Adrenal gland (tissue), 12 donors: ENCODE measurements around the gene MEOX1. TPM values are rescaled to one million over a fixed set of nuclear protein-coding genes. Genes with fewer than 3 reads are reported as not detected.

ENCODE experiments used
- DNase-seq, 7 donors: peaks; one replicate each; pipeline ENCODE4 v3.0.0-alpha.2; 2019 to 2020
- H3K27ac ChIP-seq, 5 donors: fragments of 200-600 bp; sonication (generic) in 4 of 5; 1 replicate in 3 of 5; 2 replicates in 2 of 5; pipeline versions ENCODE4 v1.5.1 to v1.8.0; 2016 to 2020; ENCODE audit warnings: mild to moderate bottlenecking in 1 of 5
- H3K27me3 ChIP-seq: fragments of 200-600 bp; 2 replicates; pipeline ENCODE4 v1.8.0; 2021
- H3K36me3 ChIP-seq, 2 donors: fragments of 200-600 bp; replicated peaks in 1 of 2; 1 replicate in 1 of 2; 2 replicates in 1 of 2; pipeline versions ENCODE4 v1.5.1 to v1.8.0; 2018 to 2022
- H3K4me1 ChIP-seq, 2 donors: fragments of 200-600 bp; replicated peaks in 1 of 2; 1 replicate in 1 of 2; 2 replicates in 1 of 2; pipeline versions ENCODE4 v1.5.1 to v1.8.0; 2018 to 2021
- H3K4me3 ChIP-seq, 4 donors: fragments of 200-600 bp; sonication (generic) in 3 of 4; one replicate each; pipeline ENCODE4 v1.5.1; 2016 to 2018
- H3K9me3 ChIP-seq, 3 donors: fragments of 200-600 bp; sonication (generic) in 1 of 3; replicated peaks in 1 of 3; 1 replicate in 2 of 3; 2 replicates in 1 of 3; pipeline versions ENCODE4 v1.5.1 to v1.8.0; 2016 to 2021
- CTCF ChIP-seq, 6 experiments: fragments of 450-650 bp in 4 of 6; fragments of 200-600 bp in 2 of 6; sonication (generic) in 1 of 6; IDR thresholded peaks; 1 replicate in 5 of 6; 2 replicates in 1 of 6; pipeline versions ENCODE4 v1.5.1 to v1.8.0; 2016 to 2021; ENCODE audit warnings: antibody characterized with exemption in 6 of 6, mild to moderate bottlenecking in 2 of 6, moderate library complexity in 1 of 6
- POLR2A ChIP-seq, 2 donors: fragments of 450-650 bp; IDR thresholded peaks; one replicate each; pipeline ENCODE4 v1.6.1; 2017; ENCODE audit warnings: antibody characterized with exemption in 2 of 2, mild to moderate bottlenecking in 2 of 2, moderate library complexity in 1 of 2
- WGBS, 4 donors: extraction: QIAGEN DNeasy Blood & Tissue Kit in 2 of 4; methylation state at CpG; one replicate each; pipeline versions ENCODE4 v1.1.5 to v1.1.7; 2013 to 2017; 5-methylcytosine and 5-hydroxymethylcytosine counted together
- intact Hi-C, 2 donors: fragments of 100-400 bp; cut with DNase I; formaldehyde crosslinking; loops; one replicate each; pipeline versions ENCODE4 v1.14.1 to v1.15.0; 2022 to 2023
- polyA plus RNA-seq, 3 donors: library from polyadenylated mRNA; stranded (reverse); fragments of 200-250 nt in 2 of 3; fragments of 350-450 nt in 1 of 3; fragmentation: Illumina TruSeq in 1 of 3; extraction: RNeasy Lipid Tissue Mini Kit (QIAGEN cat#74804) in 1 of 3; gene quantifications; one replicate each; pipeline ENCODE4 v1.2.3, GENCODE V29; 2013 to 2014
- total RNA-seq, 9 donors: library from RNA; depleted of rRNA in 4 of 9; stranded (reverse); fragments of >200 nt in 4 of 9; fragments of 120-200 nt in 1 of 9; fragmentation: NEBNext Ultra II Directional in 1 of 9; extraction: Animal tissue kit (Norgen Biotek cat#: 25700) in 1 of 9; gene quantifications; one replicate each; pipeline versions ENCODE4 v1.1.0 to v1.2.4, GENCODE V29; 2013 to 2023
- donor health status: healthy with polysubstance abuse.
- donor health status: Bipolar disorder and iron deficiency.
- donor health status: DM: yes; HTN: yes; CAD: no.
- donor health status: DM: no; HTN: no; CAD: no.
- donor health status: DM: no; HTN: no; CAD: no.
- donor health status: DM: yes; HTN: yes; CAD: no.

Gene MEOX1
- total and polyA plus RNA-seq, 12 donors: 0.11 to 6.6 (median 0.40) TPM; not detected in 2

GRCh38 chr17:43645765-43646481 lies 15.8 kb downstream of the MEOX1 start:
- Histone ChIP-seq H3K4me3 (peak overlapping the region in 2 of 4 donors; percentile 2 to 67), H3K36me3 (no peaks in the 10 kb centered on the region), H3K27ac (peak overlapping the region in 2 of 5 donors; percentile 66 to 85), H3K9me3 (no peaks in the 10 kb centered on the region), H3K27me3 (no peaks in the 10 kb centered on the region), H3K4me1 (peaks cover 0 to 6% of the 10 kb centered on the region in 2 donors)
- peak; percentile 42 to 69 (median 58) for DNase-seq
- peak in 1 of 6 experiments; percentile 16 for TF ChIP-seq CTCF (IDR thresholded peaks at IDR 0.05)
- no peak for TF ChIP-seq POLR2A (IDR thresholded peaks at IDR 0.05)
- WGBS, 4 donors: 6 to 38% (median 10%) methylated on average over 15 to 72 of the region's 72 CpGs
- intact Hi-C loops: no loop called here

GRCh38 chr17:43645450-43645764 lies 16.3 kb downstream of the MEOX1 start:
- DNase-seq: no peak

GRCh38 chr17:43644081-43644480 lies 17.6 kb downstream of the MEOX1 start:
- intact Hi-C loops: no loop called here
- Histone ChIP-seq H3K9me3 (no peaks in the 10 kb centered on the region), H3K27ac (no peak overlapping the region), H3K27me3 (no peaks in the 10 kb centered on the region), H3K4me3 (no peak overlapping the region), H3K36me3 (no peaks in the 10 kb centered on the region), H3K4me1 (peaks cover 0 to 6% of the 10 kb centered on the region in 2 donors)
- TF ChIP-seq POLR2A (IDR thresholded peaks at IDR 0.05) (no peak), CTCF (IDR thresholded peaks at IDR 0.05) (no peak)
- no peak for DNase-seq
- 86 to 100% (median 90%) methylated on average over 1 to 4 of the region's 4 CpGs for WGBS, 4 donors

More at GRCh38 chr17:43645450-43645764, 16.3 kb downstream of the MEOX1 start:
- Histone ChIP-seq H3K36me3 (no peaks in the 10 kb centered on the region), H3K27me3 (no peaks in the 10 kb centered on the region), H3K27ac (peak overlapping the region in 2 of 5 donors; percentile 66 to 85), H3K4me3 (peak overlapping the region in 1 of 4 donors; percentile 67), H3K9me3 (no peaks in the 10 kb centered on the region), H3K4me1 (peaks cover 0 to 6% of the 10 kb centered on the region in 2 donors)
- WGBS, 4 donors: 84 to 88% (median 87%) methylated on average over 16 of the region's 16 CpGs
- TF ChIP-seq POLR2A (IDR thresholded peaks at IDR 0.05): no peak
- TF ChIP-seq CTCF (IDR thresholded peaks at IDR 0.05): no peak
- intact Hi-C loops: no loop called here

GRCh38 chr17:43641416-43641815 lies 20.3 kb downstream of the MEOX1 start:
- no peak overlapping the region for H3K27ac ChIP-seq
- WGBS, 4 donors: 55 to 81% (median 59%) methylated on average over 7 of the region's 7 CpGs
- intact Hi-C loops: no loop called here

More at GRCh38 chr17:43641416-43641815, 20.3 kb downstream of the MEOX1 start:
- no peaks in the 10 kb centered on the region for H3K27me3 ChIP-seq
- H3K36me3 ChIP-seq: no peaks in the 10 kb centered on the region
- no peak for DNase-seq
- no peak overlapping the region for H3K4me3 ChIP-seq
- no peaks in the 10 kb centered on the region for H3K9me3 ChIP-seq
- peaks cover 0 to 6% of the 10 kb centered on the region in 2 donors for H3K4me1 ChIP-seq
- no peak for TF ChIP-seq CTCF (IDR thresholded peaks at IDR 0.05)
- no peak for TF ChIP-seq POLR2A (IDR thresholded peaks at IDR 0.05)
